Peyer's patch (tissue), 4 donors: ENCODE measurements around the gene KIFC3.
"Not testable (repeated sequence)": the region's sequence is repeated elsewhere in the genome, so short reads cannot be mapped to it uniquely, and the experiment has no call there.

Experiments used
- POLR2A ChIP-seq, 2 donors: fragments of 450-650 bp; IDR thresholded peaks; one replicate each; pipeline ENCODE4 v1.5.1; 2017; ENCODE audit warnings: antibody characterized with exemption in 2 of 2, mild to moderate bottlenecking in 2 of 2, moderate library complexity in 2 of 2
- TF ChIP-seq, protein P1 (sequence below), 6 experiments: fragments of 450-650 bp in 4 of 6; fragments of 200-600 bp in 2 of 6; sonication (generic) in 1 of 6; IDR thresholded peaks; one replicate each; pipeline ENCODE4 v1.5.1; 2017 to 2019; ENCODE audit warnings: antibody characterized with exemption in 6 of 6, mild to moderate bottlenecking in 3 of 6, moderate library complexity in 1 of 6

- TF ChIP-seq, protein P1, sequence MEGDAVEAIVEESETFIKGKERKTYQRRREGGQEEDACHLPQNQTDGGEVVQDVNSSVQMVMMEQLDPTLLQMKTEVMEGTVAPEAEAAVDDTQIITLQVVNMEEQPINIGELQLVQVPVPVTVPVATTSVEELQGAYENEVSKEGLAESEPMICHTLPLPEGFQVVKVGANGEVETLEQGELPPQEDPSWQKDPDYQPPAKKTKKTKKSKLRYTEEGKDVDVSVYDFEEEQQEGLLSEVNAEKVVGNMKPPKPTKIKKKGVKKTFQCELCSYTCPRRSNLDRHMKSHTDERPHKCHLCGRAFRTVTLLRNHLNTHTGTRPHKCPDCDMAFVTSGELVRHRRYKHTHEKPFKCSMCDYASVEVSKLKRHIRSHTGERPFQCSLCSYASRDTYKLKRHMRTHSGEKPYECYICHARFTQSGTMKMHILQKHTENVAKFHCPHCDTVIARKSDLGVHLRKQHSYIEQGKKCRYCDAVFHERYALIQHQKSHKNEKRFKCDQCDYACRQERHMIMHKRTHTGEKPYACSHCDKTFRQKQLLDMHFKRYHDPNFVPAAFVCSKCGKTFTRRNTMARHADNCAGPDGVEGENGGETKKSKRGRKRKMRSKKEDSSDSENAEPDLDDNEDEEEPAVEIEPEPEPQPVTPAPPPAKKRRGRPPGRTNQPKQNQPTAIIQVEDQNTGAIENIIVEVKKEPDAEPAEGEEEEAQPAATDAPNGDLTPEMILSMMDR (IDR thresholded peaks at IDR 0.05), result not testable (repeated sequence)
- TF ChIP-seq POLR2A (IDR thresholded peaks at IDR 0.05), result not testable (repeated sequence)
These were observed 6.3 kb downstream of the KIFC3 start for GRCh38 chr16:57796014-57796413.
